ENCODE data around the gene MCHR2. TPM values are rescaled to one million over a fixed set of nuclear protein-coding genes. Genes with fewer than 3 reads are reported as not detected.
"Not testable (repeated sequence)": the region's sequence is repeated elsewhere in the genome, so short reads cannot be mapped to it uniquely, and the experiment has no call there.

Gene MCHR2, protein sequence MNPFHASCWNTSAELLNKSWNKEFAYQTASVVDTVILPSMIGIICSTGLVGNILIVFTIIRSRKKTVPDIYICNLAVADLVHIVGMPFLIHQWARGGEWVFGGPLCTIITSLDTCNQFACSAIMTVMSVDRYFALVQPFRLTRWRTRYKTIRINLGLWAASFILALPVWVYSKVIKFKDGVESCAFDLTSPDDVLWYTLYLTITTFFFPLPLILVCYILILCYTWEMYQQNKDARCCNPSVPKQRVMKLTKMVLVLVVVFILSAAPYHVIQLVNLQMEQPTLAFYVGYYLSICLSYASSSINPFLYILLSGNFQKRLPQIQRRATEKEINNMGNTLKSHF
- polyA plus RNA-seq (2013, experiment 1 of 2; ENCODE audit: insufficient read length), result not detected
- polyA plus RNA-seq (2013, experiment 2 of 2; ENCODE audit: insufficient read length), result not detected

DNA sequence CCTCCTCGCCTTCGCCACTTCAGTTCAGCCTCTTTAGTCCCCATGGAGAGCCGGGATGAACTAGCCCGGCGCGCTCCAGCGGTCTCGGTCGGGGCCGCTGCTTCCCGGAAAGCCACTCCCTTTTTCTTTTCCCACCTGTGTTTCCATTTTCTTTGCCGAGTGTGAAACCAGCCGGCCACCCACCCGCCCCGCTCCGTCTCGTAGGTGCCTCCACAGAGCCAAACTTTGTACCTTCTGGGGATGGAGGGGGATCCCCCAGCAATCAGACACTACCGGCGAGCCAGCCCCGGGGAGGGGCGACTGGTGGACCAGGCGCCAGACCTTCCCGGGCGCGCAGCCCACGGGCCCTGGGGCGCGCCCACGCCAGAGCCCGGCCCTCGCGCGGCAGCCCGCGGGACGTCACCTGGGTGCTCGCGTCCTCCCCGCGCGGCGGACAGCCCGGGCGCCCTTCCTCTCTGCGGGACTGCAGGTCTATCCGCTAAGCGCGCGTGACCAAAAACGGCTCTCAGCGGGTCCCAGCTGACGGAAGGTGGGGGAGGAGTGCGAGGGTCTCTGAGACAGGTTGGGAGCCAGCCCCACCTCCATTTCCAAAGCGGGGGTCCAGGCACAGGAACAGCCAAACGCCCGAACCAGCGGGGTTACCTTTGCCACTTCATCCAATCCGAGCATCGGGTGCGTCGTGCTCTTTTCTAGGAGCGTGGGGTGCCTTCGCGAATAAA is at the start of gene MCHR2:
TSS of gene MCHR2 (minus strand) at position 691 of the 719 bp plus-strand sequence. CDS start 38,076 bp downstream, outside the sequence.
- no peak for DNase-seq

DNA sequence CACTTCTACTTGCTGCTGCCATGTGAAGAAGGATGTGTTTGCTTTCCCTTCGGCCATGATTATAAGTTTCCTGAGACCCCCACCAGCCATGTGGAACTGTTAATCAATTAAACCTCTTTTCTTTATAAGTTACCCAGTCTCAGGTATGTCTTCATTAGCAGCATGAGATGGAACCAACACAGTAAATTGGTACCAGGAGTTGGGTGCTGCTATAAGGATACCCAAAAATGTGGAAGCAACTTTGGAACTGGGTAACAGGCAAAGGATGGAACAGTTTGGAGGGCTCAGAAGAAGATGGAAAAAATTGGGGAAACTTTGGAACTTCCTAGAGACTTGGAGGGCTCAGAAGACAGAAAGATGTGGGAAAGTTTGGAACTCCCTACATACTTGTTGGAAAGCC is 44.5 kb upstream of the MCHR2 start:
- not testable (repeated sequence) for DNase-seq

DNA sequence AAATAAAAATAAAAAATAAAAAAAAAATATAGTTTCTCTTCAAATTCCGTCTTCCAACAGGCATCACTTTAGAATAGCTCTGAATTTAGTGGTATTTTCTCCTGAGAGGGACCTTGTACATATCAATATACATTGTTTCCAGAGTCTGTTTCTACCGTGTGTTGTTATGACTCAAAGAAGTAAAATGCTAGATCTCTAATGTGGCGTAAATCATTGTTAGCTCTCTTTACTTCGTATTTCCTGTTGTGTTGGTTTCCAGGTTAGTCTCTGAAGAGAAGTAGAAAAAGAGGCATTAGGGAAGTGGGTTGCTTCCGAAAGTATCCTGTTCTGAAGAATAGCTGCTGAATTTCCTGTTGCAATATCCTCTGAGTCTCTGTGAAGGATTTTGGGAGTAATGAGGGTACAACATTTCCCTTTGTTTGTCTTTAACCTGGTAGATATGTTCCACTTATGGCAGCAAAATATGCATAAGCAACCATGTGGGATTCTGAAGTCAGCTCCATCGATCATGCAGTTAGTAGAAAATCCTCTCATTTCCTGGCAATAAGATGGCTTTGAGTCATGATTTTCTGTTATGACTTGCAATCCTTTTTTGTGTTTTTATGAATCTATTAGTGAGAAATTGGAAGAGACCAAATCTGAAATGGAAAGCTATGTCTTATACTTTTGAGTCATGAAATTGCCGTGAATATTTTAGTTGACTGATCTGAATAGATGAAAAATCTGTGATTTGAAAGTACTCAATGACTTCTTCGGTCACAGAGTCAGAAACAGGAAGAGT is 42.0 kb upstream of the MCHR2 start:
- no peak for DNase-seq

DNA sequence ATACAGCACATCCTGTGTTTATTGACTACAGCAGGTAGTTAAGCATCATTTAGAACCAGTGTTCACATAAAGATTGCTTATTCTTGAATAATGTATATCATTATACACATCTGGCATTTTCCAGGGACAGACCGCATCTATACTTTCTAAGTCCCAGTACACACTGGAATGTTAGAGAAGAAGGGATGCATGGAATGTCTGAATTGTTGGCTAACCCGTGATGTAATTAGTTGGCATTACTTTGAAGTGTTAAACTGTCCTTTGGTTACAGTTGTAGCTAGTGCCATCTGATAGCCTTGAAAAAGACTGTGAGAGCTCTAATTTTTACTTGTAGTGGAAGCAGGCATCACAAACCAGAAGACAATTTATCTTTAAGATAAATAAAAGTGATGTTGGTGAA is 29.8 kb upstream of the MCHR2 start:
- peak; percentile 10 for DNase-seq

DNA sequence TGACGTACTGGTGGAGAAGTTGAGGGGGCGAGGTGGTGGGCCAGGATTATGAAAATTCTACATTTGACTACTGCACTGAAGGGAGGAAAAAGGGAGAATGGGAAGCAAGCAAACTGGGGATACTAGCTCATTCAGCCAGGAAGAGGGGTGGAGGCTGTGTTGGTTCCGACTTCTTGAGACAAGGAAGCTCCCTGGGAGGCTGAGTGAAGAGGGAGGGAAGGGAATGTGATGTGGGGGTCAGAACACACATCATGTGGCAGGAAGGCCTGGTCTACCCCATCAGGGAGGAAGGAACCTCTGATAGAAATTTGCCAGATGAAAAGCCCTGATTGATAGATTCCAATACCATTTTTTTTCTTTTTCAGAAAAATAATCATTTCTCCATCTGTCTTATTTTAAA is 28.8 kb upstream of the MCHR2 start:
- no peak for DNase-seq

DNA sequence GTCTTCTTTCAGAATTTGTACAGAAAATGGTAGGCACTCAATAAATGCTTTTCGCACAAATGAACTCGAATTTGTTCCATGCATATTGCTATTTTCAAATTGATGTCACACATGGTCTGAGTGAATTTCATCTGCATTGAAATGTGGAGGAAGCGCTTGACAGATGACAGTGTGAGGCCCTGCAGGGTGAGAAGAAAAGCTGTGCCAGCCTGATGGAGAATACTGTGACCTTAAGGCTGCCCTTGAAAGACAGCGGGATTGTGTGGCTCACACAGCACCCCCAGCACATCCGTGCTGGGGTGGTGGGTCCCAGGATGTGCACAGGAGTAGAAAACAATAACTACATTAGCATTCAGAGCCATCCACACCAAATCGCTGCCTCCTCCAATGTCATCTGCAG is 14.8 kb upstream of the MCHR2 start:
- no peak for DNase-seq

DNA sequence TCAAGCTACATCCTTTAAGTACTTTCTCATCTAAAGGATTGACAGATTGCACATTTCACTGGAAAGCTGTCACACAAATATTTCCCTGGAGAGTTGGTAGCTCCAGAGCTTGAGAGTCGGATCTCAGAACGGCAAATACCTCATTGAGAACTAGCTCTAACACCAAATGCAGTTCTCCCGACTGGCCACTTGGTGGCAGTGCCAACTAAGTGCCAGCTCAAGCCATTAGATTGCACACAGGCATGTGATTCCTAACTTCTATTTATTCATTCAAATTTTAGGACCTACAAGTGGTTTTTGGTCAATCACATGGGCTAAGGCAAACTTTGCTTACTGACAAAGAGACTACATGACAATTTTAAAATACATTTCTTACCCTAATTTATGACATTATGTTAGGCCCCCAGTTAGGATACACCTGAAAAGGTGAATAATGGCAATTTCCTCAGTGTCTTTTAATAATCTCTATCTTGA is 7.9 kb upstream of the MCHR2 start:
- DNase-seq, result peak; percentile 63

DNA sequence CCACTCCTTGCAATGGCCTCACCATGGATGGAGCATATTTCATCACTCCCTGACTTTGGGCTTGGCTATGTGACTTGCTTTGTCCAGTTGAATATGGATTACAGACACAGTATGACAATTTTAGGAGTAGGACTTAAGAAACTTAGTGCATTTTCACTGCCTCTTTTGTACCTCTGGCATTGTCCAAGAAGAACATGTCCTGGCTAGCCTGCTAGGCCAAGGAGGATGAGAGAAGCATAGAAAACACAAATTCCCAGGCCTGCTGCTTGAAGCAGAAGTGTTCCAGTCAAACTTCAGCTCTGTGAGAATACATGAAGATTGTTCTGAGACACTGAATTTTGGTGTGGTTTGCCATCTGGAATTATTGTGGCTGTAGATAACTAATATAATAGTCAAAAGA is 3.1 kb upstream of the MCHR2 start:
- DNase-seq, result no peak

DNA sequence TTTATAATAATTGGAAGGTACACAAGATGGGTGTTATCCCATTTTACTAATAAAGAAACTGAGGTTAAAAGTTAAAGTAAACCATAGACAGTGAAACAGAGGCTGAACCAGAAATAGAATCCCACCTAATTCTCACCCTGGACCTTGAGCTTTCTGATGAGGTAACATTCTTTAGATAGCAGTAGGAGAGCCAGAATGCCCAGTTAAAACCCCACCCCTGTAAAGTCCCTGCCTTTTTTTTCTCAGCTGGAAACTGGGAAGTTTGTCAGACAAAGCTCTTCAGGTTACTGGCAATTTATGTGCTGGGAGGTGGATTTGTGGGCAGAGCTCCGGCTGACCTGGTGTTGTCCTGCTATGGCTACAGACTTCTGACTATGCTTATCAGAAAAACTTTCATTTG is 1.9 kb upstream of the MCHR2 start:
- no peak for DNase-seq

DNA sequence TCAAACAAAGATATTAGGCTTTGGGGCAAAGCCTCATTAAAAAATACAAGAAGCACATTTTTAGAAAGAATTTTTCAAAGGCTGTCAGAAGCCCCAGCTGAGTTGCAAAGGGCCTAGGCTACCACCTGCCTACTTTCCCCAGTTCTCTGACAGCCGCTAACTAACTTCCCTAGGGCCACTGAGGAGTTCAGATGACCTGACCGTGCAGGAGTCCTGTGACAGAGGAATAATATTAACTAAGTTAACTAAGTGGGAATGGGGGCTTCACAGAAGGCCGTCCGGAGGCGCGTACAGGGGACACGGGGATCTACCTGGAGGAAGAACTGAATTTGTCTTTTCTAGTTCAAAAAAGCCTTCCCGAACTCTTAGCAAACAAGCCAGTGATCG is 884 bp downstream of the MCHR2 start:
- DNase-seq, result no peak

DNA sequence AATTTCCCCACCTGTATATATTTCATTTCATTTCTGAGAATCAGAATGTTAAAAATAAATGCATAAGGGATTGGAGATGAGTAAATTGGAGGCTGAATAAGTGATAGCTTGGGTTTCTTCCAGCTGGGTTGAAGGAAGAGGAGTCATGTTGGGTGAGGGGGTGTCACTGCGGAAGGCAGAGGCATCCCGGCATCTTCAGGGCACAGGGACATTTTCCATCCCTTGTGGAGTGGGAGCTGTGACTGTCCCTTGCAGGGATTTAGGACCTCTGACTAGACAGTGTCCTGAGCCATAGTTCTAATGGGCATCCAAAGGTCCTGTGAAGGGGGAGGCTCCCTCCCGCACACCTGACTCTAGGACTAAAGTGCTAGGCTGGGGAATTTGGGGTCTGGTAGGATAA is 2.1 kb downstream of the MCHR2 start:
- no peak for DNase-seq

DNA sequence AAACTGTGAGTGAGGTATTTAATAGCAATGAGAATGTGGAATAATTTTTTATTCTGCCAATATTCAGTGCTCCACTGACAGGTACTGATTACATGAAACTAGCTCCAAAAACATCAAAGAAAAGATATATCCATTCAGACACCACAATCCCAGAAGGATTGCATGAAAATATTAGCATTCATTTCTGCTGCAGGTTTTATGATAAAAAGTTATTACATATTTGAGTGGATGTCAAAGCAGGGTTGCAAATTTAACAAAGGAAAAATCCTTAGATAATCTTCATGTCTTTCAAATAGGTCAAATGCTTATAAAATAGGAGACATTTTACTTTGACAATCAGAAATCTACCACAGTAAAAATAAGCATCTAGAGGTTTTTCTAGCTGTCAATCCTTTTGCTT is 13.3 kb downstream of the MCHR2 start:
- no peak for DNase-seq

DNA sequence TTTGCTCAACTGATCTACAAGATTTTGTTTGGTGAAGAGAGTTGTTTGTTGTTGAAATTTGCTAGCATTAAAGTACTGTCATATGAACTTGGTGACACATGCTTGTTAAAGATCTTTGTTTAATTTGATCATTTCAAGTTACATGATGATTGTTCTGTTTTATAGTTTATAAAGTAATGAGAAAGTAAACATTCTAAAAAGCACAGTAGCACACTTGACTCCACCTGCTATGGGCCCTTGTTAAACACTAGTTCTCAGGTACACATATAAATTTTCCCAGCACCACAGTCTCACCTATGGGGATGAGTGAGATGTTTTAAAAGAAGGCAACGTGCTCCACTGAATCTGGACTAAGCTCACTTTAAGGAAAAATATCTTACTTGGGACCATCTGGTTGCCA is 14.1 kb downstream of the MCHR2 start:
- DNase-seq, result no peak

DNA sequence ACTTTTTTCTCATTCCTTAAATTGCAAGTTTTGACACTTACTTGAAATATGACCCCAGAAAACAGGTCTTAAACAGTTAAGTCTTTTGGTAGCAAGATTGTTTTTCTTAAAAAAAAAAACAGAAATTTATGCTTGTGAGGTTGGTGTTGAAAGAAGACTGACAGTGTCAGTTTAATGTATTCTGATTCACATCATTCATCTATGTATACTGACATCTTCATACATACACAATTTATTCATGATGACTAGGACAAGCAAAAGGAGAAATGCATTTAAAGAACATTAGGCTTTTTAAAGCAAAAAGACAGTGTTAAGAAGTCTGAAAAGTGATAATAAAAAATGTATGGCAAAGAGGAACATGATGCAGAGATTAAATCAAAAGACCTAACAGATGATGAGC is 27.0 kb downstream of the MCHR2 start:
- no peak for DNase-seq

DNA sequence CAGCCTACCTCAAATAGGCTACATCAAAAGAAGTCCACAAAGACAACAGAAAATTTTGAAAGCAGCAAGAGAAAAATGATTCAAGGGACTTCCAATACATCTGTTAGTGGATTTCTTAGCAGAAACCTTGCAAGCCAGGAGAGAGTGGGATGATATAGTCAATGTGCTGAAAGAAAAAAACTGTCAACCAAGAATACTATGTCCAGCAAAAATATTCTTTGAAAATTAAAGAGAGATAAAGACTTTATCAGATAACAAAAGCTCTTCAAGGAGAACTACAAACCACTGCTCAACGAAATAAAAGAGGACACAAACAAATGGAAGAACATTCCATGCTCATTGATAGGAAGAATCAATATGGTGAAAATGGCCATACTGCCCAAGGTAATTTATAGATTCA is 34.0 kb downstream of the MCHR2 start:
- no peak for DNase-seq

DNA sequence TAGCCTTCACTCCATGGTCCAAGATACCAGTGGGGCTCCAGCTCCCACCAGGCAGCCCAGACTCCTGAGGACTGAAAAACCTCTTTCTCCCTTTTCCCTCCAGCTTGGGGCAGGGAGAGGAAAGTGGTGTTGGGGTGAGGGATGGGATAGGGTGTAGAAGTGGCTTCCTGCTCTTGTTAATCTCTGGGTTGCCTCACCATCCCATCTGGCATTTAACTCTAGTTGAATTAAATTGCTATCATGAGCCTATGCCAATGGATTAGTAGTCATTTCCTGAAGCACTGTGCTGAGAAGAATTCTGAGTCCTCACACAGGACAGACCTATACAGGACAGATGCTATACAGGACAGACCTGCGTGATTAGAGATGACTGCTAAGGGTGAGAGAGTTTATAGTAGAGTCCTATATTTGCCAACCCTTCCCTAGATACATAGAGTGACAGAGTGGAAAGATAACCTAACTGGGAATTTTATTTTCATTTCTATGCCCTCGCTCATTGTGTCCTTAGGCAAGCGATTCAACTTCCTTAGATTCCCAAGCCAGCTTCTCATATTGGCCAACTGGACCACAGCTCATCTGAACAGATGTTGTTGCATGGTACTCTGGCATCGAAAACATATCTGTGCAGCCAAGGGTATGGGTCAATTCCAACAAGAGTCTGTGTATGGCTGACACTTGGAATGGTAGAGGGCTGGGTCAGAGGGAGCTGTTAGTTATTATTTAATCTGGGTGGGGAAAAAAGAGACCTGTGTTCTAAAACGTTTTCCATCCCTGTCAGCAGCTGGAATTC is 42.8 kb downstream of the MCHR2 start:
- DNase-seq, result no peak

DNA sequence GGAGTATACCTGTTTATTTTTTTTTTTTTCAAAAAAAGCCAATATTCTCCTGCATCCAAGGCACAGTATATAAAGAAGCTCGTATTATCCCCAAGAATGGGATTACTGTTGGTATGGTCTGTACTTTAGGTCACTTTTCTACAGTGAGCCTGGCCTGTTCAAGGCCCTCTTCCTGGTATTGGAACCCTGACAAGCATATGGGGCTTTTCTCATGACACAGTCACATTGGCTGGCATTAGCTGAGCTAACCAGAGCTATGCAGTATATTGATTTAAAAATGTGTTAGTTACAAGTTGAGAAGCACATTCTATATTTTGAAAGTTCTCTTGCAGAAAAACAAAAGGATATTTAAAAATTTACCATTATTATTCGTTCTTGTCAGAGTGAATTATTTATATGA is 48.0 kb downstream of the MCHR2 start:
- no peak for DNase-seq

DNA sequence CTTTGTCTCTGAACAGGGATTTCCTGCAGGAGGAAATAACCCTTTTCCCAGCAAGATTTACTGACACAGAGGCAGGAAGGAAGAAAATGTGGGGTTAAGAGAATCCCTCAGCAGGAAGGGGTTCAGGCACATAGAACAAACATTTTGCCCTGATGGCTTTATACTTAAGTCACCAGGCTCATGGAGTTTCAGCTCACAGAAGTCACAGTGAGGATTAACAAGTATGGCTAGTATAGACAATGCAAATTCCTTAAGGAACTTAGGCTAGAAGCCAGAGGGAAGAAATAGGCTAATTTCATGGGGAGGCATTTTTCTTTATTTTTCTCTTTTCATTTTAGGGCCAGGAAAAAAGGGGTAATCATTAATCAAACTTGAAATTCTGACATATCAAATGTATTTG is 50.2 kb downstream of the MCHR2 start:
- DNase-seq, result no peak

DNA sequence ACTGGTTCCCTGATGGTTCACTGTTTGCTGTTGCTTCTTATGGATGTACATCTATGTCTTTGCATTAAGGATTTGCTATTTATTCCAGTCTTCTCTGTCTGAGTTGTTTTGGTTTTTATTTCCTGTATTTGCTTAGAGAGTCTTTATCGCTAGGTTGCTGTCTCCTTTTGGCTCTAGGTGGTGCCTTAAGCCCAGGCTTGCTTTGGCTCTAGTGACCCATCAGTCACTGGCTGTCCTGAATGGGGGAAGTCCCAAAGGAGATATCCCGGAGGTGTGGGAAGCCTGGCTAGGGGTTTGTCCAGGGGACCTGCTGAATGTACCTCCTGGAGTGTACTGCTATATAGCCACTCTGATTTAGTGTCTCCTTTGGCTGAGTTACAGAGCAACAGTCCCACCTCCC is 53.4 kb downstream of the MCHR2 start:
- DNase-seq, result no peak

DNA sequence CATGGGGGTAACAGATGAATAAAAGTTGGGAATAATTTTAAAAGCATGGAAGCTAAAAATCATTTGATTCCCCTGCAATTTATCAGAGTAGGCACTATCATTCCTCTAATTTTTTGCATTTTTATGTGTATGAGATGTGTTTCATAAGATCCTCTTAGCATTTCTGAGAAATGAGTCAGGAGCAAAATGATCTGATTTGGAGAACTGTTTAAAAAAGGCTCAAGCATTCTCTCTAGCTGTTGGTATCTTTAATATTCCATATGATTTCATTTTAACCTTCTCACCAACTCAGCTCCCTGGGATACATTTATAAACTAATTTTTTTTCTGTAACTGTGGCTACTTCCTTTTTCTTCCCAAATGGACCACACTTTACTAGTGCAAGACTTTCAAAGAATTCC is 60.9 kb downstream of the MCHR2 start:
- DNase-seq, result peak; percentile 88

DNA sequence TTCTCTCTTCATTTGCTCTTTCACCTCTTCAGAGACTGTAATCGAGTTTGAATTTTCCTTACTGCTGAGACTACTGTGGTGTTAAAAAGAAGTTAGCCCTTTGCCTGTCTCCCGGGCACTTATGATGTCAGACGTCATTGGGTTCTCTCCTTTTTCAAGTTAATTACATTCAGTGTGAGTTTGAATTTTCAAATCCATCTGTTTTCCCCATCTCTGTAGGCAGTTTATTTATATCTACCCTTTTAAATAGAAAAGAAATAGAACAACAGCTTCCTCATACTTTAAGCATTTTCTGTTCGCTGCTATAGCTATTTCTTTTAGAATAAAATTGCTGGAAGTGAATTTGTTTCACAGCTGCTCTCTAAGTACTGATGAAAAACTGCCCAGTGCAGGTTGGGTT is 81.4 kb downstream of the MCHR2 start:
- DNase-seq, result no peak
